GM15510 (cell line): ENCODE results near the gene IQSEC1.

Experiments used
- POLR2A ChIP-seq: IDR thresholded peaks from 3 replicates; pipeline ENCODE4 v1.6.1; 2011; ENCODE audit warnings: borderline replicate concordance; ENCODE audit not compliant: insufficient read length; ENCODE audit errors: extremely low read depth

IQSEC1 gene

GRCh38 chr3:13071695-13072094, 1.5 kb downstream of the IQSEC1 start:
- TF ChIP-seq POLR2A, result no peak

GRCh38 chr3:13070391-13071070, 2.7 kb downstream of the IQSEC1 start:
- no peak for TF ChIP-seq POLR2A

GRCh38 chr3:13069495-13069894, 3.7 kb downstream of the IQSEC1 start:
- TF ChIP-seq POLR2A, result peak; percentile 41

- no peak for TF ChIP-seq POLR2A
Observed at GRCh38 chr3:13068269-13069010, 4.8 kb downstream of the IQSEC1 start.

GRCh38 chr3:13067778-13068177, 5.5 kb downstream of the IQSEC1 start:
- TF ChIP-seq POLR2A, result no peak

GRCh38 chr3:13066834-13067233, 6.4 kb downstream of the IQSEC1 start:
- no peak for TF ChIP-seq POLR2A

GRCh38 chr3:13066236-13066635, 7.0 kb downstream of the IQSEC1 start:
- no peak for TF ChIP-seq POLR2A

GRCh38 chr3:13065727-13066126, 7.5 kb downstream of the IQSEC1 start:
- TF ChIP-seq POLR2A, result no peak

- no peak for TF ChIP-seq POLR2A
Observed at GRCh38 chr3:13064964-13065363, 8.3 kb downstream of the IQSEC1 start.

- no peak for TF ChIP-seq POLR2A
Observed at GRCh38 chr3:13064159-13064868, 8.9 kb downstream of the IQSEC1 start.

GRCh38 chr3:13063225-13063624, 10.0 kb downstream of the IQSEC1 start:
- TF ChIP-seq POLR2A, result no peak

- no peak for TF ChIP-seq POLR2A
Observed at GRCh38 chr3:13062647-13063046, 10.6 kb downstream of the IQSEC1 start.

GRCh38 chr3:13060341-13060910, 12.8 kb downstream of the IQSEC1 start:
- TF ChIP-seq POLR2A, result no peak

- no peak for TF ChIP-seq POLR2A
Observed at GRCh38 chr3:13058346-13059120, 14.7 kb downstream of the IQSEC1 start.
